ENCODE data around the gene MANBA.

MANBA gene

DNA sequence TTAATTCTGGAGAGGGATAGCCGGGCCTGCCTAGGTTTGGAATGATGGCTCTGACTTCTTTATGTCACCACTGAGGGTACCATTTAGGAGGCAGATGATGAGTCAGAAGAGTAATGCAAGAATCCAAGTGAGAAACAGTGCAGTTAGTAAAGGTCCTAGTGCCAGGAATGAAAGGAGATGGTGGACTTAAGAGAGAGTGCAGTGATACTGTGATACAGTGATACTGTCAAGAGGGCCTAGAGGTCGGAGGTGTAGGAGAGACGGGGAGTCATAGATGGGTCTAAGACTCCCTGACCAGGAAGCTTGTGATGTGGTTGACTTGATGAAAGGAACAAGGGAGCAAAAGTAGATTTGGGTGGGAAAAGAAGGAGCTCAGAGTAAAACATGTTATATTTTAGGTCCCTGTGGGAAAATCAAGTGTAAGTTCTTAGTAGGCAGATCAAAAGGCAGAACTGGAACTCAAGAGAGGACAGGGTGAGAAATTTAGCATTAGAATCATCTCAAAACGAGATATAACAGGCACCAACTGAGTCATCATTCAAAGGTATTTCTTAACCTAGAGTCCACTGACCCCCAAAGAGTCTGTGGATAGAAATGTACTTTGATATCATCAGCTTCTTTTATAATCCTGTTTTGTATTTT, 174.6 kb downstream of the MANBA start:
- no peak for DNase-seq

DNA sequence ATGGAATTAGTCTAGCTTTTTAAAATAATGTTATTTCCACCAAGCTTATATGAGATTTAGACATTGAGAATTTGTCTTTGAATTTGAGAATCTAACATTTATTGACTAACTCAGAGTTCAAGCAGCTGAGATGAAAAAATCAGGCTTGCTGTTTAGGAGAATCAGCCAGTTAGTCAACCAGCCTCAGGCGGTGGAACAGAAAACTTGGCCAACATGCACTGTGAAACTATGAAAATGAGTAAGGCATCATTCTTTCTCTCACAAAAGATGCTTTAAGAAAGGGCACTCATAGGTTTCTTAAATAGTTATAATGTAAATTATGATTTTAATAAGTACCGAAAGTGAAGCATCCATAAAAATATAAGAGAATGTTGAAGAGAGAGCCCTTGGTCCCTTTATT, 175.4 kb downstream of the MANBA start:
- no peak for DNase-seq

- no peak for DNase-seq
Observed at GRCh38 chr4:102584091-102584490, 176.7 kb downstream of the MANBA start.
